PC-9 (cell line): ENCODE results near the gene KCTD7.

Experiments used
- CTCF ChIP-seq: fragments of 200-600 bp; sonication (generic); conservative IDR thresholded peaks from 2 replicates; pipeline ENCODE4 v1.6.1; 2017; ENCODE audit warnings: mixed run types, antibody characterized with exemption, mild to moderate bottlenecking, moderate library complexity
- EZH2 ChIP-seq: fragments of 200-600 bp; sonication (generic); IDR thresholded peaks from 2 replicates; pipeline ENCODE4 v1.8.0; 2017; ENCODE audit warnings: antibody characterized with exemption, low read depth

- no peak for TF ChIP-seq EZH2
- TF ChIP-seq CTCF = no peak
Observed at GRCh38 chr7:66586181-66586580, 42.5 kb upstream of the KCTD7 start.
